Suppressor macrophage (primary cell): ENCODE measurements around the gene FBXO41.

Source experiments
- DNase-seq, 4 experiments: peaks; one replicate each; pipeline ENCODE4 v3.0.0-alpha.2; 2020 to 2022

FBXO41 gene

GRCh38 chr2:73239776-73240175 lies 44.5 kb downstream of the FBXO41 start:
- no peak for DNase-seq

GRCh38 chr2:73238976-73239375 lies 45.3 kb downstream of the FBXO41 start:
- DNase-seq, result no peak

GRCh38 chr2:73238149-73238548 lies 46.1 kb downstream of the FBXO41 start:
- DNase-seq, result no peak

GRCh38 chr2:73237168-73237567 lies 47.1 kb downstream of the FBXO41 start:
- no peak for DNase-seq

- peak in 1 of 4 experiments; percentile 21 for DNase-seq
These were observed 48.8 kb downstream of the FBXO41 start for GRCh38 chr2:73235315-73236028.

DNA sequence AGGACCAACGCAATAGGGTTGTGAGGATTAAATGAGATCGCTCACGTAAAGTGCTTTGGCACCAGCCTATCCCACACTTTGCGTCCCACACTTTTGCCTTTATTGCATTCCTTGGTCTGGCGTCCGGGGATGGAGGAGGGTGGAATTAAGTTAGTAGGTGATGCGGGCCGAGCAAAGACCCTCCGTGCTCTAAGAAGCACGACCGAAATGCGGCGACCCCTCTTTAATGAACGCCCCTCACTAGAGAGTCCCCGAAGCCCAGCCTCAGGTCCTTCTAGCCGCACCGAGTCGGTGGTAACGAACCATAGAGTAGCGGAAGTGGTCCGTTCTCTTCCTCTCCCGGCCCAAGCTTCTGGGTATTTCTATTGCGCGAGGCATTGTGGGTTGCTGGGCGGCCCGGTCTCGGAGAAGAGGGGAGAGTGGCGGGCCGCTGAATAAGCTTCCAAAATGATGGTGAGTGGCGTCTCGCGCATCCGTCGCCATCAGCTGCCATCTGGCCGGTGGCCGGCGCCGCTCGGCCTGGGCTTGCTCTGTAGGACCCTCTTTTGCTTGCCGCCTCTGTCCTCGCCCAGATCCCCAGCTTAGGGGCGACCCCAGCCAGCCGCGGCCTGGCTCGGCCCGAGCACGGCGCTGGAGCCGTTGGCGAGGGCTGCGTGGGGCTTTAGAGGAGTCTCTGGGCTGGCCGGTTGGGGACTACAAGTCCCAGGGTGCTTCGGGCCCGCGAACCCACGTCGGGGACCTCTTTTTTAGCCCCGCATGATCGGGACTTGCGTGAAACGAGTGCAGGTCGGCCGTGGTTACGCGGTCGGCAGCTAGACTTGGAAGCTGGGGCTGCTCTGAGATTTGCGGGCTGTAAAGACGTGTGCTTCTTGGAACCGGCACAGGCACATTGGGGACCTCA lies 50.1 kb downstream of the FBXO41 start, which contains the start of gene CCT7:
TSS of gene CCT7 (plus strand) at position 377 of the 901 bp plus-strand sequence. CDS start at position 448, 71 bp downstream.
- peak; percentile 91 to 95 (median 94) for DNase-seq

DNA sequence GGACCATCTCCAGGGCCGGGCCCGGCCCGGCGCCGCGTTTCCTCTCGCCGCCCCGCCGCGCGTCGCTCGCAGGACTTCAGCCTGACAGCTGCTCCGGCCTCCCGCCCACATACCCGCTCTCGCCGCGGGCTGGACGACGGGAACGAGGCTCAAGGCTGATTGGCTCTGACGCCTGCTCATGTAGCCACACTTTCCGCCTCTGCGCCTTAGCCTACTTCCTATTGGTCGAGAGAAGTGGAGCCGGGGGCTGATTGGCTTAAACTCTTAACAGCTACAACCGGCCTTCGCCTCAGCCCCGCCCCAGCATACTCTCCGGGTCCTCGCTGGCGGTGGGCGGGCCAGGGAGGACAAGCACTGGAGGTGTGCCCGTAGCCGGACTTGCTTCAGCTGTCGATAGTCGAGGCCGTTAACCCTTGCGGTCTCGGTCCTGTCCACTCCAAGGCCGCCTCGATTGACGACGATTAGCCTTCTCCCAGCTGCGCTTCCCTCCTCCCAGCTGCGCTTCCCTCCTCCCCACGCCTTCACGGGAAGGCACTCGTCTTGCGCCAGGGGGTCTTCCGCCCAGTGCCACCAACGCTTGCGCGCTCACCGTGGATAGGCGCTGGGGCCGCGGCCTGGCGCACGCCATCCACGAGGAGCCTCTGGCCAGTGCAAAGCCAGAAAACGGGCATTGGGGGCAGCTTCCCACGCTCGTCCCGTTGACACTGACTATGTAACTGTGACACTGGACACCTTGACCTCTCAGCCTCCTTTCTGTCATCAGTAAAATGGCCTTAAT lies 50.9 kb downstream of the FBXO41 start, which contains the start of gene PRADC1:
TSS of gene PRADC1 (minus strand) at position 86 of the 778 bp plus-strand sequence. CDS start at position 7, 79 bp downstream.
- peak; percentile 99 to 100 (median 99) for DNase-seq

DNA sequence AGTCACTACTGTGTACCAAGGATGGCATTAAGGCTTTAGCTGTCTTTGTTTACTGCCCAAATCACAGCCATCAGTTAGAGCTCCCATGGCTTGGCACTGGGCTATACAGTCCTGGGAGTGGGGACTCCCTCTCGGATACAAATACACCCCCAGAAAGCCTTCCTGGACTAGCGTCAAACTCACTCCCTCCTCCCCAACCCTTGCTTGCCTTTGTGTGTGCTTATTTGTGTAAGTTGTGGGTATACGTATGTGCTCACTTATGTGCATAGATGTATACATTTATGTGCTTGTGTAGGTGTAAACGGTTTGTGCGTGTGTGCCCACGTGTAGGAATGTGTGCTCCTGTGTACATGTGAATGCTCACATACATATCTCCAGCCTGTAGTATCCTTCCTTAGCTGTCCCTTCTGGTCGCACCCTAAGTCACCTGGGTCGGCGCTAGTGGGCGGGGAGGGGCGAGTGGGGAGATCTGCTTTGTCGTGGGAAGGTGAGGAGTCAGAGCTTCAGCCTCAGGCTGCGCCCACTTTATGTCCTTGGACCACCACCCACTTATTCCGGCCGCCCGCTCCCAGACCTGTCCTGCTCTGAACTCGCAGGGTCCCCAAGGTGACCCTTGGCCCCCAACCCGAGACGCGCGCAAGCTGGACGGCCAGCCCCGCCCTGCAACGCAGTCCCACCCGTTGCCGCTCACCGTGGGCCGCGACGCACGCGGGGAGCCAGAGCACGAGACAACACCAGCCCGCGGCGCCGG lies 51.7 kb downstream of the FBXO41 start:
- DNase-seq, result peak; percentile 32 to 59 (median 41)

DNA sequence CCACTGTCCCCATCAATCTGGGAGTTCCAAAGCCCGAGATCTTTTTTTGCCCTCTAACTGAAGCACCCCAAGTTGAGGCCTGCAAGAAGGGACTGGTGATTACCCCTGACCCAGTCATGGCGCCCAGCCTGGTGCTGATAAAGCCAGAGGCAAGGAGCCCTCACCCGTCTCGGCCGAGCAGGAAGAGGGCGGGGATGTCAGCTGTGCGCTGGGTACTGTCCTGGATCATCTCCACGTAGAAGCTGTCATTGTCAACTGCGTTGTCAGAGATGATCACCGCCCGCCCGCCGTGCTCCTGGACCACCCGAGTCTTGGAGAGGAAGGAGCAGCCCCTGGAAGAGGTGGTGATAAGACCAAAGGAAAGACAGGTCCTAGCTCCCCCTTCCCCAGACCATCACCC lies 55.6 kb downstream of the FBXO41 start:
- no peak for DNase-seq

DNA sequence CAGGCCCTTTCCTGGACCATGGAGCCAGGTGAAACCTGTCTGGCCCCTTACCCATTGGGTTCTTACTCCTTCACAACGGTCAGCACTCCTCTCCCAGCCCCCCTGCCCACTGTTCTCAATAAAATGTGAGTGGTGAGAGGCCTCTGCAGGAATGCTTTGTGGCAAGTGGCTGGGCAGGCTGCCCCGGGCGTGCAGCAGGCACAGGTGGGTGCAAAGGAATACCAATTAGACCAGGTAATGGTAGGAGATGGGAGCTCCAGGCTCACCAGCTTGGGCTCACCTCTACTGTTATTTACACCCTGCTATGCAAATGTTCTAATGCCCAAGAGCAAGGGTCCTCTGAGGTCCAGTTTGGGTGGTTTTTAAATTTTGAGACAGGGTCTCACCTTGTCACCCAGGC lies 57.2 kb downstream of the FBXO41 start:
- DNase-seq, result no peak

- peak; percentile 6 to 45 (median 42) for DNase-seq
These were observed 58.5 kb downstream of the FBXO41 start for GRCh38 chr2:73225513-73226360.

DNA sequence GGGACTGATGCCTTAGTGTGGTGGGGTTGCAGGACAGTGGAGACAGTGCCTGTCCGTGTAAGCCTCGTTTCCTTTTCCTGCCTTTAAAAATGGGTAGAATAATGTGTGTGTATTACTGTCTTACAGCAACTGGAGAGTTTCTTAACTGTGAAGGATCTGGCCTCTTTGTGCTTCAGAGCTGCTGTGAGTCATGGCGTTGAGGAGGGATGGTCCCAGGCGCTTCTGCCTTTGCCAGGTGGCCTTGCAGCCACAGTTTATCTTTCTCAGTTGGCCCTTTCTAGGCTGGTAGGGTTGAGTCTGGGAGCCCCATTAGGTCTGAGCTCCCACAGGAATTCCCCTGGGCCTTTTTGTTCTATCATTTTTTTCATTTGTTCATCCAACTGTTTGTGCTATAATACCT lies 60.5 kb downstream of the FBXO41 start:
- DNase-seq, result no peak

- no peak for DNase-seq
These were observed 66.0 kb downstream of the FBXO41 start for GRCh38 chr2:73218298-73218697.

DNA sequence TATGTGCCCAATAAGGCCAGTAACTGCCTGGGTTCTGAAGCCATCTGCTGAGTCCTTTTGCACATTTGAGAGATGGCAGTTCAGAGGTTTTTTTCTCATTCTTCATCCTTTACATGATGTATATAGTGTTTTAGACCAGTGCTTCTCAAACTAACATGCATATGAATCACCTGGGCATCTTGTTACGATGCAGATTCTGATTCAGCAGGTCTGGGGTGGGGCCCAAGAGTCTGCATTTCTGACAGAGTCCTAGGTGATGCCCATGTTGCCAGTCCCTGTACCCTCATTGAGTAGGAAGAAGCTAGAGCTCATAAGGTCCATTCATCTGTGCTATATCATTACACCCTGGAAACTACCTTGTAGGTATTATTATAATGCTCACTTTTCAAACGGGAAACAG lies 66.5 kb downstream of the FBXO41 start:
- DNase-seq, result no peak

- no peak for DNase-seq
These were observed 67.1 kb downstream of the FBXO41 start for GRCh38 chr2:73217160-73217559.

GRCh38 chr2:73215254-73215653 lies 69.0 kb downstream of the FBXO41 start:
- no peak for DNase-seq

DNA sequence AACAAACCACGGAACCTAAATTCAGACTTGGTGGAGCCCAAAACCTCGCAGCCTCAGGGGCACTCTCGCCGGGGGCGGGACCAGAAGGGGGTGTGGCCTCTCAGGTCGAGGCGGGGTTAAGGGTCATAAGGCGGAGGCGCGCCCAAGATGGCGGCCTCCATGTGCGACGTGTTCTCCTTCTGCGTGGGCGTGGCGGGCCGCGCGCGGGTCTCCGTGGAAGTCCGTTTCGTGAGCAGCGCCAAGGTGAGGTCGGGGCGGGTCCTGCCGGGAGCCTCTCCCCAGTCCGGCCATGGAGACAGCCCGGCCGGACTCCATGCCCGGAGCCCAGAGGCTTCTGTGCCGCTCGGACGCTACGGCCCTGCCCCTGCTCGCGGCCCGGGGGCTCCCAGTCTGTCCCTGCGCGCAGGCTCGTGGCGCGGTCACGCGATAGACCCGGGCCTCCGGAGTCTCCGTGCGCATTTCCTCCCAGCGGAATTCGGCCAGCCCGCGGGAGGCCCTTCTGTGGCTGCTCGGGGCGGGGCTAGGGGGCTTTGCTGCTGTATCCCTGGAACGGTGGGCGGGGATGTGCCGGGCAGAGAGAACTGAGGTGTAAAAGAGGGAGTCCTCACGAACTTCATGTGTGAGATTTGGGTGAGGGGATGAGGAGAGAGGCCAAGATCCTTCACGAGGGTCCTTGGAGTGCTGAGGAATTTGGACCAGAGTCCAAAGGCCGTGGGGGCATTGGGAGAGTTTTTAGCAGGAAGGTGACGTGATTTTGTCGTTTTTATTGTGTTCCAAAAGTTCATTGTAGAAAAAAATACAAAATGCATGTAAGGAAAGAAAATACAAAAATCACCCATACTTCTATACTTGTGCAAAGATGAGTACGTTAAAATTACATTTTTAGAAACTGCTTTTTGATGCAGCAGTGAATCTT lies 69.9 kb downstream of the FBXO41 start, which contains the start of gene SMYD5:
TSS of gene SMYD5 (plus strand) at position 126 of the 916 bp plus-strand sequence. CDS start at position 148, 22 bp downstream.
- peak; percentile 93 to 96 (median 94) for DNase-seq

- peak; percentile 67 to 83 (median 73) for DNase-seq
These were observed 71.7 kb downstream of the FBXO41 start for GRCh38 chr2:73212448-73213176.

- no peak for DNase-seq
These were observed 72.2 kb downstream of the FBXO41 start for GRCh38 chr2:73212098-73212447.
